ENCODE results near the gene TYRP1. TPM values are rescaled to one million over a fixed set of nuclear protein-coding genes. Genes with fewer than 3 reads are reported as not detected.

The TYRP1 gene, protein sequence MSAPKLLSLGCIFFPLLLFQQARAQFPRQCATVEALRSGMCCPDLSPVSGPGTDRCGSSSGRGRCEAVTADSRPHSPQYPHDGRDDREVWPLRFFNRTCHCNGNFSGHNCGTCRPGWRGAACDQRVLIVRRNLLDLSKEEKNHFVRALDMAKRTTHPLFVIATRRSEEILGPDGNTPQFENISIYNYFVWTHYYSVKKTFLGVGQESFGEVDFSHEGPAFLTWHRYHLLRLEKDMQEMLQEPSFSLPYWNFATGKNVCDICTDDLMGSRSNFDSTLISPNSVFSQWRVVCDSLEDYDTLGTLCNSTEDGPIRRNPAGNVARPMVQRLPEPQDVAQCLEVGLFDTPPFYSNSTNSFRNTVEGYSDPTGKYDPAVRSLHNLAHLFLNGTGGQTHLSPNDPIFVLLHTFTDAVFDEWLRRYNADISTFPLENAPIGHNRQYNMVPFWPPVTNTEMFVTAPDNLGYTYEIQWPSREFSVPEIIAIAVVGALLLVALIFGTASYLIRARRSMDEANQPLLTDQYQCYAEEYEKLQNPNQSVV
- under 1 TPM in 2 of 4 donors, not detected in 2; 0.63 to 0.83 TPM for total RNA-seq

DNA sequence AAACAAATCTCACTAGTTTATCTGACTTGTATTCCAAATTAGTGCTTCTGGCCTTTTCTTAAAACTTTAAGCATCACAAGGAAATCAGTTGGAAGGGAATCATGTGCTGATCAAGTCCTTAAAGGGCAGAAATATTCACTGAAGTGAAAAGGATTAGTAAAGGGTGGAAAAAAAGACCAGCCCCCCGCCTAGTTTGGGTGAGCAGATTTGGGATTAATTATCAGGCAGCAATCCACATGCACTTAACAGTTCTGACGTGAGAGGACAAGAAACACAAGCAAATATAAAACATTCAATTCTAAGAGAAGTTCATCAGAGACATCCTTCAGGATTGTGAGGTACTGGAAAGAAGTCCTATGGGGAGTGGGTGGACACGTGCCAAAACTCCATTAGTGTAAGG lies at the start of gene TYRP1:
Gene TYRP1, plus strand, starts transcription at position 245 of the 400 bp plus-strand sequence. CDS start 612 bp downstream, outside the sequence.
- Histone ChIP-seq H3K36me3 (no peaks in the 10 kb centered on the region), H3K9me3 (no peaks in the 10 kb centered on the region), H3K4me1 (peaks cover 3 to 27% (median 22%) of the 10 kb centered on the region in 4 donors), H3K27me3 (no peaks in the 10 kb centered on the region), H3K27ac (replicated peaks in 1 of 4) (no peak within 1 kb of the TSS), H3K4me3 (no peak within 1 kb of the TSS)
- TF ChIP-seq, protein P1, sequence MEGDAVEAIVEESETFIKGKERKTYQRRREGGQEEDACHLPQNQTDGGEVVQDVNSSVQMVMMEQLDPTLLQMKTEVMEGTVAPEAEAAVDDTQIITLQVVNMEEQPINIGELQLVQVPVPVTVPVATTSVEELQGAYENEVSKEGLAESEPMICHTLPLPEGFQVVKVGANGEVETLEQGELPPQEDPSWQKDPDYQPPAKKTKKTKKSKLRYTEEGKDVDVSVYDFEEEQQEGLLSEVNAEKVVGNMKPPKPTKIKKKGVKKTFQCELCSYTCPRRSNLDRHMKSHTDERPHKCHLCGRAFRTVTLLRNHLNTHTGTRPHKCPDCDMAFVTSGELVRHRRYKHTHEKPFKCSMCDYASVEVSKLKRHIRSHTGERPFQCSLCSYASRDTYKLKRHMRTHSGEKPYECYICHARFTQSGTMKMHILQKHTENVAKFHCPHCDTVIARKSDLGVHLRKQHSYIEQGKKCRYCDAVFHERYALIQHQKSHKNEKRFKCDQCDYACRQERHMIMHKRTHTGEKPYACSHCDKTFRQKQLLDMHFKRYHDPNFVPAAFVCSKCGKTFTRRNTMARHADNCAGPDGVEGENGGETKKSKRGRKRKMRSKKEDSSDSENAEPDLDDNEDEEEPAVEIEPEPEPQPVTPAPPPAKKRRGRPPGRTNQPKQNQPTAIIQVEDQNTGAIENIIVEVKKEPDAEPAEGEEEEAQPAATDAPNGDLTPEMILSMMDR (IDR thresholded peaks at IDR 0.05), result no peak
- TF ChIP-seq EP300 (IDR thresholded peaks at IDR 0.05), result no peak
- TF ChIP-seq POLR2AphosphoS5 (IDR thresholded peaks at IDR 0.05), result no peak
- no peak for TF ChIP-seq POLR2A (IDR thresholded peaks at IDR 0.05; ENCODE audit: low read depth)
- DNase-seq (ENCODE audit: extremely low spot score), result no peak
- WGBS, result 82% methylated on average over 3 of the region's 3 CpGs
- intact Hi-C loops (cut with DNase I), result no loop called here

DNA sequence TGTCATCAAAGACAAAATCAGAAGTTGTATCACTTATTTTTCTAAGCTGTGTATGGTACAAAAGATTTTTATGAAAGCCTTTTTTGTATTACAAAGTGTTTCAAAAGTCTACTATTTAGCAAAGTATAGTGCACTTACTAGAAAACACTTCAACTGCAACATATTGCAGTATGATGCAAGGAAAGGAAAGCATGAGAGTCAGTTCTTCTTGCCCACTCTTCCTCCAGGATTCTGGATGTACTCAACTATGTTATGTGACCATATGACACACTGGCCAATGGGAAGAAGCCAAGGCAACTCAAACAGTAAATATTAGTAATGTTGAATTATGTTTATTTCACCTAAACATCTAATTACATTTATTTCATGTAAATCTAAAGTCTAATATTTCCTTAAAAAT lies 49.5 kb upstream of the TYRP1 start:
- DNase-seq (ENCODE audit: extremely low spot score), result no peak
- H3K9me3 ChIP-seq, result no peaks in the 10 kb centered on the region
- no peaks in the 10 kb centered on the region for H3K27me3 ChIP-seq
- TF ChIP-seq POLR2AphosphoS5 (IDR thresholded peaks at IDR 0.05) (no peak), POLR2A (IDR thresholded peaks at IDR 0.05; ENCODE audit: low read depth) (no peak), EP300 (IDR thresholded peaks at IDR 0.05) (no peak)
- TF ChIP-seq, protein P1 (IDR thresholded peaks at IDR 0.05), result no peak
- intact Hi-C loops (cut with DNase I), result no loop called here
- no peaks in the 10 kb centered on the region for H3K36me3 ChIP-seq
- no peak overlapping the region for H3K4me3 ChIP-seq
- H3K27ac ChIP-seq (replicated peaks in 1 of 4), result no peak overlapping the region
- H3K4me1 ChIP-seq, result peaks cover 0 to 15% (median 12%) of the 10 kb centered on the region in 4 donors

DNA sequence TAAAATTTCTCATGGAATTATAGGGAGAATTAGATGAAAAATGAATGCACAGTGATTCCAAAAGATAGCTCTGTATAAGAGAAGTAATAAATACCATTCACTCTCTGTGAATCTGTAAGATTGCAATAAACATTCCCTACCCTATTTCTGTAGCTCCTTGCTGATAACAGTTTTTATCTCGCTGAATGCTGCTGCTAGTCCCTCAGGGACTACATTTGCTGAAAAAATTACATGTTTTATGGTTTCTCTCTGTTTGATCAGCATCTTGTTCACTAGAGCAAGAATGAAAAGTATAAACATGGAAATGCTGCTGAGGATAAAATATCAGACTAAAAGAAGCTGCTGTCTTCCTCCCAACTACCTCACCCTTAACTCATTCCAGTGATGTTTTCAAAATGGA lies 44.3 kb upstream of the TYRP1 start:
- DNase-seq (ENCODE audit: extremely low spot score), result no peak
- H3K4me1 ChIP-seq, result no peaks in the 10 kb centered on the region
- H3K36me3 ChIP-seq, result no peaks in the 10 kb centered on the region
- H3K4me3 ChIP-seq, result no peak overlapping the region
- H3K27ac ChIP-seq (replicated peaks in 1 of 4), result no peak overlapping the region
- H3K9me3 ChIP-seq, result no peaks in the 10 kb centered on the region
- 81% methylated on average over 1 of the region's 1 CpG for WGBS
- TF ChIP-seq EP300 (IDR thresholded peaks at IDR 0.05) (no peak), POLR2AphosphoS5 (IDR thresholded peaks at IDR 0.05) (no peak), POLR2A (IDR thresholded peaks at IDR 0.05; ENCODE audit: low read depth) (no peak)
- TF ChIP-seq, protein P1 (IDR thresholded peaks at IDR 0.05), result no peak
- H3K27me3 ChIP-seq, result no peaks in the 10 kb centered on the region
- intact Hi-C loops (cut with DNase I), result no loop called here

DNA sequence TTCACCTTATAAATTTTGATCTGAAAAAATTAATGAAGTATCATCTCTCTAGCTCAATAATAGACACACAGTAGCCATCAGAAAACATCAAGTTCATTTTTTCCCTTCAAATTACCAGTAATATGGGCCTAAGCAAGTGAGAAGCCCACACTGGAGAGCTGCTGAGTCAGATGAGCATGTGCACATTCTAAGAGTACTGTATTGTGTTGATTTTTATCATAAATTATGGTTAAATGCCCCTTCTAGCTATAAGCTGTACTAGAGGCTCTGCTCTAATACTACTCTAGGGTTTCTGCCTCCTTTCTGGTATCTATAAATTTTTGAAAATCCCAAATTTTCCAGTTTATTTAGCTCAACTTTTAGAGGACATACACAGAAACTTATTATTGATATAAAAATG lies 42.1 kb upstream of the TYRP1 start:
- Histone ChIP-seq H3K9me3 (no peaks in the 10 kb centered on the region), H3K36me3 (no peaks in the 10 kb centered on the region), H3K4me1 (no peaks in the 10 kb centered on the region), H3K4me3 (no peak overlapping the region), H3K27me3 (no peaks in the 10 kb centered on the region), H3K27ac (replicated peaks in 1 of 4) (no peak overlapping the region)
- intact Hi-C loops (cut with DNase I), result no loop called here
- DNase-seq (ENCODE audit: extremely low spot score), result no peak
- TF ChIP-seq EP300 (IDR thresholded peaks at IDR 0.05) (no peak), POLR2A (IDR thresholded peaks at IDR 0.05; ENCODE audit: low read depth) (no peak), POLR2AphosphoS5 (IDR thresholded peaks at IDR 0.05) (no peak)
- TF ChIP-seq, protein P1 (IDR thresholded peaks at IDR 0.05), result no peak
